Subcutaneous adipose tissue (tissue), 4 donors: ENCODE results near the gene EGFL8. TPM values are rescaled to one million over a fixed set of nuclear protein-coding genes. Genes with fewer than 3 reads are reported as not detected.

Source experiments
- CTCF ChIP-seq: fragments of 450-650 bp; IDR thresholded peaks from one replicate; pipeline ENCODE4 v1.5.1; 2016; ENCODE audit warnings: low read depth, mild to moderate bottlenecking, control low read depth, antibody characterized with exemption, moderate library complexity
- total RNA-seq, 4 donors: library from RNA; depleted of rRNA; stranded (reverse); fragments of >200 nt; gene quantifications; one replicate each; pipeline ENCODE4 v1.1.0, GENCODE V29; 2016

EGFL8 gene
- total RNA-seq, 4 donors from 2014 or later, result 2.3 to 13.0 (median 5.6) TPM

- TF ChIP-seq CTCF, result no peak
These were observed 30.6 kb downstream of the EGFL8 start for GRCh38 chr6:32194825-32195651.

- no peak for TF ChIP-seq CTCF
These were observed 31.2 kb downstream of the EGFL8 start for GRCh38 chr6:32195652-32195901.

- no peak for TF ChIP-seq CTCF
These were observed 31.7 kb downstream of the EGFL8 start for GRCh38 chr6:32195902-32196681.

GRCh38 chr6:32196682-32197616 is 32.6 kb downstream of the EGFL8 start:
- TF ChIP-seq CTCF, result no peak

GRCh38 chr6:32198345-32198696 is 33.9 kb downstream of the EGFL8 start:
- no peak for TF ChIP-seq CTCF

GRCh38 chr6:32198866-32199265 is 34.5 kb downstream of the EGFL8 start:
- no peak for TF ChIP-seq CTCF
